Measurements from ENCODE around the gene F2RL2.
"Not testable (repeated sequence)": the region's sequence is repeated elsewhere in the genome, so short reads cannot be mapped to it uniquely, and the experiment has no call there.

F2RL2 gene

GRCh38 chr5:76617675-76618074 is 5.5 kb downstream of the F2RL2 start:
- no peak for DNase-seq

DNA sequence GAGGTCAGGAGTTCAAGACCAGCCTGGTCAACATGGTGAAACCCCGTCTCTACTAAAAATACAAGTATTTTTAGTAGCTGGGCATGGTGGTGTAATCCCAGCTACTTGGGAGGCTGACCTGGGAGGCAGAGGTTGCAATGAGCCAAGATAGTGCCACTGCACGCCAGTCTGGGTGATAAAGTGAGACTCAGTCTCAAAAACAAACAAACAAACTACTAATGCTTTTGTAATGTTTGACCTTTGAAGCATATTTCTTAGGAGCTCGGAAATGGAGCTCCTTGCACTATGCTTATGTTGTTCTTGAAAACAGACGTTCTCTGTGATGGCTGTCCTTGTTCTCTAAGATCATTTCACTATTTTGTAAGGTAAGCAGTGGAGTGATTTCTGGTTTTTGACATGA is 6.0 kb downstream of the F2RL2 start:
- DNase-seq, result no peak

DNA sequence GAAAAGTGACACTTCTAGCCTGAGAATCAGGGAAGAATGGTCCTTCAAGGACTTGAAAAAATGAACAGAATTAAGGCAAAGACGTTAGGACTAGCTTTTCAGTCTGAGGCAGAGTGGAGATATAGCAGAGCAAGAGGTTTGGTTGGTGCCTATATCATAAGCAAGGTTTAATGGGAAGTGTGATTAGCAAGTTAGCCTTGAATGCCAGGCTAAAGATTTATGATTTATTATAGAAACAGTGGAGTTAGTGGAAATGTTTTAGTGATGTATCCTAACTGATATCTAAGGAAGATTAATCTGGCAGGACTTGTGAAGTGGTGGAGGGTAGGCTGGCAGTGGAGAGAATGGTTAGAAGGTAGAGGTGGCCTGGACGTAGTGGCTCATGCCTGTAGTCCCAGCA is 7.0 kb downstream of the F2RL2 start:
- DNase-seq, result no peak

- no peak for DNase-seq
Measured at GRCh38 chr5:76615759-76616158, 7.4 kb downstream of the F2RL2 start.

- no peak for DNase-seq
Measured at GRCh38 chr5:76612942-76613341, 10.3 kb downstream of the F2RL2 start.

DNA sequence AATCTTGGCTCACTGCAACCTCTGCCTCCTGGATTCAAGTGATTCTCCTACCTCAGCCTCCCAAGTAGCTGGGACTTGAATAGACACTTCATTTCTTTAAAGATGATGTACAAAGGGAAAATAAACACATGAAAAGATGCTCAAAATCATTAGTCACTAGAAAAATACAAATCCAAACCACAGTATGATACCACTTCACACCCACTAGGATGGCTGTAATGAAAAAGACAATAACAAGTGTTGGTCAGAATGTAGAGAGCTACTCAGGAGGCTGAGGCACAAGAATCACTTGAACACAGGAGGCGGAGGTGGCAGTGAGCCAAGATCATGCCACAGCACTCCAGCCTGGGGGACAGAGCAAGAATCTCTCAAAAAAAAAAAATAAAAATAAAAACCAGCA is 13.0 kb downstream of the F2RL2 start:
- DNase-seq, result no peak

- DNase-seq, result peak; percentile 8
Measured at GRCh38 chr5:76608833-76609232, 14.4 kb downstream of the F2RL2 start.

DNA sequence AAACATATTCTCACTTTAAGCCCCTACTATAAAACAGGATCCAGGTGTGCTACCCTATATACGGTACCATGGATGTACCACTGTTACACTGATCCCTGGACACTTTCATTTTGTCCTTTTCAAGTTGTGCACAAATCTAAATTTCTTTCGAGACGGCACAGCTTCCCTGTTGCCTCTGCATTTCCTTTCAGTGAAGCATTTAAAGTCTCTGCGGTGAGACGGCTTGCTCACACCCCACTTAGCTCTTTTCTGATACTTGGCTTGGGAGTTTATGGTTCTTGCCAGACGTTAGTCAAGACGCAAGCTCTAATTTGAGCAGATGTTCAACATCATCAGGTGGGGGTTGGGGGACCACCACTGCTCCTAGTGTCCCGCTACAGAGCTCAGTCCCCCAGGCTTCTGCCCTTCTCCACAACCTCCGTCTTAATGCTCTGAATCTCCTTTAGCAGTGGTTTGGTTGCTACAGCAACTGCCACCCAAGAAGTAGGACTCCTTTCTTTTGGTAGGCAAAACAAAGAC is 15.8 kb downstream of the F2RL2 start:
- DNase-seq, result no peak

DNA sequence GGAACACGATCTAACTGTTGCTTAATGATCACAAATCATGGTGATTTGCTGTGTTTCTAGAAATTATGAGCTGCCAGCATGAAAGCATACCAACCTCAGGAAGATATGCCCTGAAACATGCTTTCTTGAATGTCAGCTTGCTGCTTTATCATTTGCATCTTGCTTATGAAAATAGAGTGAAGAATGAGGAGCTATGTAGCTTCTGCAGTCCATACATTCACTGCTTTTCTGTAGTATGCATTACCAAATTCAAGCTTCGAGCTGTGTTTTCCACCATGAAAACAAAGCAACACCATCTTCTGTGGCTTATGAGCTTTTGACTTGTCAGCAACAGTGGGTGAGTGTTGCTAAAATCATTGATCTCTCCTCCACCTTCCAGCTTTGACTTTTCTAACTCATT is 16.5 kb downstream of the F2RL2 start:
- no peak for DNase-seq

DNA sequence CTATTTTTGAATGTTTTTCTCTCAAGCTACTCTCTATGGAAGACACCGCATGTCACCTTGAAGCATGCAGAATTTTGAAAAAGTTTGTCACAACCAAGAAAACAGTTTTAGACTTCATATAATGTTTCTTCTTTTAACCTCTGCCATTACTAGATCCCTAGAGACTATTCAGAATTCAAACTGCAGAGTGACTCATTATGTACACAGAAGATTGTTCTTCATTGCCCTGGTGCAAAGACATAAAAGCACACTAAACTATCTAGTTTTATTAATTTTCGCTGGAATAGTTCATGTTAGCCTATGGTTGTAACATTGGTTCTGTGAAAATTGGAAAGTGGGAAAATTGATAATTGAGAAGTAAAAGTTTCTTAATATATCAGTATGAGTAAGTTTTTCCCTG is 18.4 kb downstream of the F2RL2 start:
- no peak for DNase-seq

- DNase-seq, result not testable (repeated sequence)
Measured at GRCh38 chr5:76603991-76604390, 19.2 kb downstream of the F2RL2 start.

DNA sequence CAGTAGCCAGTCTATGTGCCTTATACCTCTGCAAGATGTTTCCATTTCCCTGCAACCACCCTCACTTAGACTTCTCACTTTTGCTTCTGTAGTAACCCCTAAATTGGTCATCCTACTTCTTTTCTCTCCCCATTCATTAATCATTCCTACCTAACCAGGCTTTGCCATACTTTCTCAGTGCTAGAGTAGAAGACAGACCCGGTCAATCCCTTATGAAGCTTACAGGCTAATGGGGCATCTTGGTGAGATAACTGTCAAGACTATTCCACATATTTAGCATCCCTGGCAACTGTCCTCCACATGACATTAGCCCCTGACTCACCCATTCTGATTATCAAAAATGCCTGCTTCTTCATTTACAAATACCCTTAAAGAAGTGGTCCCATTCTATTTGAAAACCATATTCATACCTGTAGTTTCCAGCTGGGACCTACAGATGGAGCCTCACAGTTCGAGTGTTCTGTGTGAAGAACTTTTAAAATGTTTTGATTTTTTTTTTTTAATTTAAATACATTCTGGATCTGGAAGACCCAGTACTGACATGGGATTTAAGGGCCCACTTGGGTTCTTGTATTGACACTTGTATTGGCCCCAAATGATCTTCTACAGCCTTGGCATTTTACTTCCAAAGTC is 21.0 kb downstream of the F2RL2 start:
- DNase-seq, result no peak

DNA sequence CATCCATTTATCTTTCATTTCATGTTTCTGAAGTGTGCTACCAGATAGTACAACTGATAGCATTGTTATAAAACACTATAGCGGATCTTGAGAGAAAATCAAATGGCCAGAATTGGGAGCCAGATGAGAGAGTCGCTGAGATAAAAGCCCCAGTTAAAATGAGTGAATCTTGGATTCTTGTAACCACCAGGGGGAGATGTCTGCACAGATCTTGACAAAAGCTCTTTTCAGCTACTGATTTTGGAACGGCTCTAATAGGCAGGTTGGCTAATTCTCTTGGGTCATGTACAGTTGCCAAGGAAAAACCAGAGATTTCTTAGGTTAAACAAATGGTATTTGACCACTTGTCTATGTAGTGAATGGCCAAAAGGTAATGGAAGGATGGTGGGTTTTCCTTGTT is 21.7 kb downstream of the F2RL2 start:
- peak; percentile 36 for DNase-seq

DNA sequence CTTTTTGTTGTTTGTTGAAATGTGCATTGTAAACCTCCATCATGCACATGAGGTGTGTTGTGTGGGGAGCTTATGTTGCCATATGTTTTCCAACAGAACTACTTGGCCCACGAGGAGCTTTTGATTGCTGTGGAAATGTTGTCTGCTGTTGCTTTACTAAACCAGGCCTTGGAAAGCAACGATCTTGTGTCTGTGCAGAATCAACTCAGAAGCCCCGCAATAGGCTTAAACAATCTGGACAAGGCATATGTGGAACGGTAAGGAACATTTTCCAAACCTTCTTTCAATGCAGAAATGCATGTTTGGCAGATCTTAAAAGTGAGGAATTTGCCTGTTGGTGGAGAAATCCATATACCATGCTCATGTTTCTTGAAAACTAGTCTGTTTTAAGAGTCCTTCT is 22.5 kb downstream of the F2RL2 start:
- DNase-seq, result no peak

DNA sequence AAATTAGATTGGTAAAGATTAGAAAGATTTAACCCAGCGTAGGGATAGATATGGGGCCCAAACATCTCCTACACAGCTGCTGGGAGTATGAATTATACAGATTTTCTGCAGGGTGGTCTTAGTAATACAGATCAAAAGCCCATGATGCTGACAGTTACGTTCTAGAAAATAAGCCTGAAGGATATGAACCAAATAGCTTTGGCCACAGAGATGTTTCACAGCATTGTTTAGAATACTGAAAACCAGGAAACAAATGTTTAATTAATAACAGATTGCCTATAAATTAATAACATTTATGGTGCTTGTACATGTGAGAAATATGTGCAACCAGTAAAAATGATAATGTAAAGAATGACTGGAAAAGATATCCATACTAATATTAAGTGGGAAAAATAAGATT is 24.7 kb downstream of the F2RL2 start:
- DNase-seq, result no peak

- DNase-seq, result no peak
Measured at GRCh38 chr5:76595755-76596481, 27.3 kb downstream of the F2RL2 start.

DNA sequence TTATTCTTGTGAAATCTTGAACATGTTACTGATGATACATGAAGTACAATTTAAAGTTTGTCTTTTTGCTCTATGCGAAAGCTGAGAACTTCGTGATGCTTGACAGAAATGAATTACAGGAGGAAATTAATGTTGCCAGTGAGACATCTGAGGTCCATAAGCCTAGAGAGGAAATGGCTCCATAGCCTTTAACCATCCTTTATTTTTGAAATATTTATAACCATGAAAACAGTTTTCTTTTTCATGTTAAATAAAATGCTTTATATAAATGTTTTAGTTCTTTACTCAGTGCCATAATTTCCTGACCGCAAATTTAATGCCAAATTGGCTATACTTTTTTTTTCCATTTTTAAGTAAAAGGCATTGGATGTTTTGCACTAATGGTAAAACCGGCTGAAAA is 29.1 kb downstream of the F2RL2 start:
- no peak for DNase-seq

GRCh38 chr5:76592692-76593091 is 30.5 kb downstream of the F2RL2 start:
- no peak for DNase-seq

- no peak for DNase-seq
Measured at GRCh38 chr5:76591366-76591765, 31.8 kb downstream of the F2RL2 start.

DNA sequence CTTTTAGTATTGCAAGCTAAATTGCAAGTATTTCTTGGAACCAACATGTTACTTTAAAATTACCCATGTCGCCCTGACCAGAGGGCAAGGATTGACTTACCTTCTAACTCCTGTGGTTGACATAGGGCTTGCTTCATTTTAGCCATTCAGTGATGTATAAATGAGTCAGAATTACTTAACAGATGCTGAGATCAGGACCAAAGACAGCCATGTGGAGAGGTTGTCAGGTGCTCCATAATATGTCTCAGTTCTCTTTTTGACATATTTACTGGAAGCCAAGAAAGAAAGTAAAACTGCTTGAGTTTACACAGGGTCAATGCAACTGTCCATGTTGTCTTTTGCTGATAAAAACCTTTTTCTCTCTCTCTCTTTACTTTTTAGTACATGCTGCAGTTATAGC is 33.2 kb downstream of the F2RL2 start:
- DNase-seq, result no peak

DNA sequence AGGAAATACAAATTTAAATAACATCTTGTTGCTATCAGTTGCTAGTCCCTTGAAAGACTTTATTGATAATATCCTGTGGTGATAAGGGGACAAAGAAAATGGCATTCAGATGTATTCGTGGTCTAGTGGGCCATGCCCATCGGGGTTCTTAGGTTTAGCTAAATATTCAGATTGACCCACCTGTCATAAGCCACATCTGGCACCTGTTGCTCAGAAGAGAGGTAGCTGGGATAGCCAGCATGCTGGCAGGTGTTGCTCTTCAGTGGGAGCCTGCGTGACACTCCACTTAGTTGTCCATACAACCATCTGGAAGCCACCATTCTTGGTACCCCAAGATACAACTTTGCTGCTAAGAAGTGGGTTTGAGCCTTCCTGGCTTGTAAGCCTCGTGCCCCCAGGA is 36.7 kb downstream of the F2RL2 start:
- DNase-seq, result no peak

- no peak for DNase-seq
Measured at GRCh38 chr5:76585783-76586217, 37.4 kb downstream of the F2RL2 start.

DNA sequence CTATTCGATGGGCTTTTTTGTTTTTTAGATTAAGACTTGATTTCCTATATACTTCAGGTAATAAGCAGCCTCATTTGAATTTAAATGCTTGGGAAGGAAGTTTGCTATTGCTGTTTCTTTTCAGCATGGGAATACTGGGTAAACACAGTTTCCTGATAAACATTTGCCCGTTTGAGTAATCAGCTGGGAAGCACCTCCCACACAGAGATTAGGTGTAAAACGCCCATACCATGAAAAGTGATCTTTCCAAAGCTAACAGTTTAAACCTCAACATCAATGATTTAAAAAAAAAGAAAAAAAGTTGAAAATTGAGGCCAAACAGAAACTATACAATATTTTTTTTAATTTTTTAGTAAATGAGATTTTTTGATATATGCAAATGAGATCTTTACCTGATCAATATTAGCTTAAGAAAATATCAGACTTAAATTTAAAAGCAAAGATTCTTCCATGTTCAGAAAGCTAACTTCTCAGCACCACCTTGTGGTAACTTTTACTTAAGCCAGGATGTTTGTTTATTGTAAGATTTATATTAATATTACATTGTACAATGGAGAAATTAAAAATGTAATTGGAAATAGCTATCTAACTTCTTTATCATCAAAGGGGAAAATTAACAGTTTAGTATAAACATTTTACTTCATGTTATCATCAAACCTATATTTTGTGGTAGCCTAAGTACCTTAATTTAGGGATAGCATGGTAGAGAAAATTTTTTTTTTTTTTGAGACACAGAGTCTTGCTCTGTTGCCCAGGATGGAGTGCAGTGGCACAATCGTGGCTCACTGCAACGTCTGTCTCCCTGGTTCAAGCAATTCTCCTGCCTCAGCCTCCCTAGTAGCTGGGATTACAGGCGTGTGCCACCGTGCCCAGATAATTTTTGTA is 39.8 kb downstream of the F2RL2 start:
- no peak for DNase-seq

Data from central memory CD4-positive, alpha-beta T cell (primary cell).